ENCODE data around the gene GASK1A.

DNA sequence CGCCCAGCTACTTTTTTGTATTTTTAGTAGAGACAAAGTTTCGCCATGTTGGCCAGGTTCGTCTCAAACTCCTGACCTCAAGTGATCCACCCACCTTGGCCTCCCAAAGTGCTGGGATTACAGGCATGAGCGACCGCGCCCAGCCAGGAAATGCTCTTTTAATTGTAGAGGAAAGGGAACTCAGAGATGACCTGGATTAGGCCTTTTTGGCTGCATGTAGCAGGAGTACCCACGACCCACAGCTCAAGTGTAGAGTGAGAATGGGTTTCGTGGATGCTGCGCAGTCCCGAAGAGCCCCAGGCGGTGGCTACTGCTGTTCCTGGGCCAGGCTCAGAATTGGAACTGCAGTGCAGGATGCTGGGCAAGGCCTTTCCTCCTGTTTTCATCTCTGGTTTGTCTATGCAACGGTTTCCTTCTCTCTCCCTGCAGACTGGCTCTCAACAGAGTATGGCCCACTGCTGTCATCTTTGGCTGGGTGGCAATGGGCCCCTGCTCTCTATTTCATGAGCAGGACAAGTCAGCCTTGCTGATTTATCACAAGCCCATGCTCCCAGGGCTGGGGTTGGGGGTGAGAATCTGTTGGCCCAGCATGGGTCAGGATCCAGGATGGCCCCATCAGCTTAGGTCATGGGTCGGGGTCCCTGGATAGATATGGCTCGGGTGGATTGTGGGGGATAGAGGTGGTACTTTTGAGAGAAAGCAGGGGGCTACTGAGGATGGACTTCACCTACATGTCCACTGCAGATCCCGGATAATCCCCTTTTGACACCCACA is 51.2 kb downstream of the GASK1A start:
- TF ChIP-seq CTCF (conservative IDR thresholded peaks at IDR 0.05 in 1 of 2, IDR thresholded peaks at IDR 0.05 in 1 of 2; ENCODE audit: extremely low read depth in 1 of 2, insufficient read depth in 1 of 2, low read depth in 1 of 2, low read length in 2 of 2) (no peak), EZH2 (IDR thresholded peaks at IDR 0.05; ENCODE audit: borderline replicate concordance, low read length) (no peak)

All from mammary epithelial cell (primary cell).